Neural progenitor cell (in vitro differentiated cells): ENCODE results near the gene PIP4P1. TPM values are rescaled to one million over a fixed set of nuclear protein-coding genes. Genes with fewer than 3 reads are reported as not detected.
A peak's percentile ranks its signal among the peaks of the same experiment; 100 is the strongest.

ENCODE experiments used
- DNase-seq: peaks from one replicate; pipeline ENCODE4 v3.0.0-alpha.2; 2016; ENCODE audit warnings: low spot score
- H2AFZ ChIP-seq: fragments of 200-600 bp; sonication (generic); replicated peaks from 2 replicates; pipeline ENCODE4 v1.6.1; 2016; ENCODE audit warnings: antibody characterized with exemption
- H3F3A ChIP-seq: fragments of 200-600 bp; sonication (generic); 2 replicates; pipeline ENCODE4 v1.6.1; 2016; ENCODE audit warnings: antibody characterized with exemption, low read depth
- H3K27ac ChIP-seq: fragments of 200-600 bp; sonication (generic); 2 replicates; pipeline ENCODE4 v1.5.1; 2016; ENCODE audit warnings: mild to moderate bottlenecking
- H3K27me3 ChIP-seq: fragments of 200-600 bp; sonication (generic); 2 replicates; pipeline ENCODE4 v1.6.1; 2016; ENCODE audit warnings: mild to moderate bottlenecking, moderate library complexity
- H3K36me3 ChIP-seq: fragments of 200-600 bp; sonication (generic); 2 replicates; pipeline ENCODE4 v1.5.1; 2016
- H3K4me1 ChIP-seq: fragments of 200-600 bp; sonication (generic); 2 replicates; pipeline ENCODE4 v1.6.1; 2016; ENCODE audit warnings: mixed run types
- H3K4me2 ChIP-seq: fragments of 200-600 bp; sonication (generic); 2 replicates; pipeline ENCODE4 v1.6.1; 2016
- H3K4me3 ChIP-seq: fragments of 200-600 bp; sonication (generic); 2 replicates; pipeline ENCODE4 v1.5.1; 2016
- H3K79me2 ChIP-seq: fragments of 200-600 bp; sonication (generic); 2 replicates; pipeline ENCODE4 v1.6.1; 2016; ENCODE audit warnings: low read depth
- H3K9ac ChIP-seq: fragments of 200-600 bp; sonication (generic); 2 replicates; pipeline ENCODE4 v1.6.1; 2016
- H3K9me3 ChIP-seq: fragments of 200-600 bp; sonication (generic); 2 replicates; pipeline ENCODE4 v1.5.1; 2016; ENCODE audit warnings: low read depth
- H4K20me1 ChIP-seq: fragments of 200-600 bp; sonication (generic); 2 replicates; pipeline ENCODE4 v1.6.1; 2016; ENCODE audit warnings: low read depth
- H3K27ac Mint-ChIP-seq: 3 replicates; pipeline ENCODE4 v1.8.0; 2021; ENCODE audit warnings: mixed read lengths
- H3K27me3 Mint-ChIP-seq: 2 replicates; pipeline ENCODE4 v1.8.0; 2022; ENCODE audit warnings: low read depth, mild to moderate bottlenecking, inconsistent platforms, moderate library complexity, mixed read lengths; ENCODE audit not compliant: insufficient read depth
- H3K36me3 Mint-ChIP-seq: 3 replicates; pipeline ENCODE4 v1.8.0; 2021; ENCODE audit warnings: mixed read lengths
- H3K4me1 Mint-ChIP-seq: 3 replicates; pipeline ENCODE4 v1.8.0; 2021; ENCODE audit warnings: mixed read lengths
- H3K4me3 Mint-ChIP-seq: 3 replicates; pipeline ENCODE4 v1.8.0; 2021; ENCODE audit warnings: mild to moderate bottlenecking, moderate library complexity, mixed read lengths
- H3K9me3 Mint-ChIP-seq: 3 replicates; pipeline ENCODE4 v1.8.0; 2020; ENCODE audit warnings: mixed read lengths
- CTCF ChIP-seq: fragments of 200-600 bp; sonication (generic); IDR thresholded peaks from 2 replicates; pipeline ENCODE4 v1.5.1; 2017; ENCODE audit warnings: antibody characterized with exemption, mild to moderate bottlenecking
- EZH2 ChIP-seq: fragments of 200-600 bp; sonication (generic); IDR thresholded peaks from 2 replicates; pipeline ENCODE4 v1.6.1; 2017; ENCODE audit warnings: antibody characterized with exemption, mild to moderate bottlenecking, moderate library complexity
- EZH2phosphoT487 ChIP-seq: fragments of 200-600 bp; sonication (generic); IDR thresholded peaks from 2 replicates; pipeline ENCODE4 v1.6.1; 2017; ENCODE audit warnings: antibody characterized with exemption
- total RNA-seq: library from RNA; depleted of rRNA; stranded (reverse); fragments of >200 nt; gene quantifications from 2 replicates; pipeline ENCODE4 v1.2.3, GENCODE V29; 2015; ENCODE audit warnings: low replicate concordance

PIP4P1 gene
- total RNA-seq, 1 donor from 2014 or later: 24.1 TPM

GRCh38 chr14:20440465-20440864, 20.8 kb downstream of the PIP4P1 start:
- H3K36me3 ChIP-seq: no peaks in the 10 kb centered on the region
- TF ChIP-seq EZH2phosphoT487: no peak
- TF ChIP-seq EZH2: no peak
- TF ChIP-seq CTCF: no peak
- H3K4me3 ChIP-seq: no peak overlapping the region
- Mint-ChIP-seq H3K27ac (no peak overlapping the region), H3K4me3 (no peak overlapping the region), H3K36me3 (peaks cover 4% of the 10 kb centered on the region), H3K9me3 (no peaks in the 10 kb centered on the region), H3K4me1 (no peaks in the 10 kb centered on the region), H3K27me3 (peaks cover 5% of the 10 kb centered on the region)
- no peaks in the 10 kb centered on the region for H3K9me3 ChIP-seq
- no peak overlapping the region for H3K4me2 ChIP-seq
- no peak overlapping the region for H3K27ac ChIP-seq
- H3K79me2 ChIP-seq: no peaks in the 10 kb centered on the region
- no peak overlapping the region for H2AFZ ChIP-seq
- no peak overlapping the region for H3K9ac ChIP-seq
- H3F3A ChIP-seq: peaks cover 2% of the 10 kb centered on the region
- H3K4me1 ChIP-seq: no peaks in the 10 kb centered on the region
- no peaks in the 10 kb centered on the region for H4K20me1 ChIP-seq
- H3K27me3 ChIP-seq: no peaks in the 10 kb centered on the region
- DNase-seq: no peak

GRCh38 chr14:20438664-20439063, 22.6 kb downstream of the PIP4P1 start:
- Histone ChIP-seq H3K27ac (no peak overlapping the region), H3K4me3 (no peak overlapping the region), H3K4me2 (no peak overlapping the region), H3K4me1 (no peaks in the 10 kb centered on the region), H3F3A (no peaks in the 10 kb centered on the region), H3K9me3 (no peaks in the 10 kb centered on the region), H3K27me3 (no peaks in the 10 kb centered on the region), H3K9ac (no peak overlapping the region), H2AFZ (no peak overlapping the region), H4K20me1 (no peaks in the 10 kb centered on the region), H3K36me3 (no peaks in the 10 kb centered on the region), H3K79me2 (no peaks in the 10 kb centered on the region)
- no peak for TF ChIP-seq EZH2phosphoT487
- no peak for TF ChIP-seq EZH2
- TF ChIP-seq CTCF: no peak
- H3K27ac Mint-ChIP-seq: no peak overlapping the region
- peak overlapping the region; percentile 50 for H3K4me3 Mint-ChIP-seq
- peaks cover 4% of the 10 kb centered on the region for H3K36me3 Mint-ChIP-seq
- peaks cover 5% of the 10 kb centered on the region for H3K27me3 Mint-ChIP-seq
- no peaks in the 10 kb centered on the region for H3K9me3 Mint-ChIP-seq
- no peaks in the 10 kb centered on the region for H3K4me1 Mint-ChIP-seq
- no peak for DNase-seq

GRCh38 chr14:20436363-20436755, 24.9 kb downstream of the PIP4P1 start:
- no peaks in the 10 kb centered on the region for H3K4me1 ChIP-seq
- H3K27me3 ChIP-seq: no peaks in the 10 kb centered on the region
- no peak overlapping the region for H3K27ac Mint-ChIP-seq
- H3K9me3 ChIP-seq: no peaks in the 10 kb centered on the region
- no peak overlapping the region for H3K9ac ChIP-seq
- no peaks in the 10 kb centered on the region for H3K4me1 Mint-ChIP-seq
- peaks cover 7% of the 10 kb centered on the region for H3K27me3 Mint-ChIP-seq
- no peak overlapping the region for H3K27ac ChIP-seq
- TF ChIP-seq EZH2phosphoT487 (no peak), EZH2 (no peak), CTCF (no peak)
- no peaks in the 10 kb centered on the region for H3F3A ChIP-seq
- H3K4me3 Mint-ChIP-seq: no peak overlapping the region
- H2AFZ ChIP-seq: no peak overlapping the region
- H3K36me3 ChIP-seq: no peaks in the 10 kb centered on the region
- no peaks in the 10 kb centered on the region for H3K79me2 ChIP-seq
- no peak overlapping the region for H3K4me2 ChIP-seq
- H3K9me3 Mint-ChIP-seq: no peaks in the 10 kb centered on the region
- H4K20me1 ChIP-seq: no peaks in the 10 kb centered on the region
- no peak for DNase-seq
- H3K4me3 ChIP-seq: no peak overlapping the region
- H3K36me3 Mint-ChIP-seq: no peaks in the 10 kb centered on the region
